Activated naive CD8-positive, alpha-beta T cell (primary cell): ENCODE data around the gene SND1.
A peak's percentile ranks its signal among the peaks of the same experiment; 100 is the strongest.

Experiments
- H3K27ac Mint-ChIP-seq: one replicate; pipeline ENCODE4 v1.8.0; 2021; ENCODE audit warnings: mixed read lengths
- H3K27me3 Mint-ChIP-seq: one replicate; pipeline ENCODE4 v1.8.0; 2021; ENCODE audit warnings: mixed read lengths
- H3K36me3 Mint-ChIP-seq: one replicate; pipeline ENCODE4 v1.8.0; 2021; ENCODE audit warnings: mixed read lengths
- H3K4me1 Mint-ChIP-seq: one replicate; pipeline ENCODE4 v1.8.0; 2021; ENCODE audit warnings: low read depth, mixed read lengths
- H3K4me3 Mint-ChIP-seq: one replicate; pipeline ENCODE4 v1.8.0; 2021; ENCODE audit warnings: mild to moderate bottlenecking, mixed read lengths
- H3K9me3 Mint-ChIP-seq: one replicate; pipeline ENCODE4 v1.8.0; 2021; ENCODE audit warnings: low read depth, mixed read lengths

Gene SND1

DNA sequence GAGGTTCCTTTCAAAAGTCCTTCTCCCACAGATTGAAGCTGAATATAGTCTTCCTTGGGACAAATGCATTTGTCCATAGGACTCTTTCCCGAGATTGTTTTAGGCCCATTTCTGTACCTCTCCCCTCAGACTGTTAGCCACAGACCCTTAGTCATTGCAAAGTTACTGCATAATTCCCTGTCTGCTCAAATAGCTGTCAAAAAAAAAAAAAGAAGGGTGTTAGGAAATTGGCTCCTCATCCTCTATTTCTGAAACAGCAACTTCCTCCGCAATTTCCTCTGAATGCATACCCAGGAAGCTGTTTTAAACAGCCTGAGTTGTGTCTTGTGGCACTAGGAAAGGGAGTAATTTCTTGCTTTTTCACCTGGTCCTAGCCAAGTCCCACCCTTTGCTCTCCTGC, 373.8 kb downstream of the SND1 start:
- Mint-ChIP-seq H3K4me3 (no peak overlapping the region), H3K27me3 (no peaks in the 10 kb centered on the region), H3K36me3 (peaks cover 15% of the 10 kb centered on the region), H3K27ac (no peak overlapping the region), H3K4me1 (peaks cover 13% of the 10 kb centered on the region), H3K9me3 (no peaks in the 10 kb centered on the region)

DNA sequence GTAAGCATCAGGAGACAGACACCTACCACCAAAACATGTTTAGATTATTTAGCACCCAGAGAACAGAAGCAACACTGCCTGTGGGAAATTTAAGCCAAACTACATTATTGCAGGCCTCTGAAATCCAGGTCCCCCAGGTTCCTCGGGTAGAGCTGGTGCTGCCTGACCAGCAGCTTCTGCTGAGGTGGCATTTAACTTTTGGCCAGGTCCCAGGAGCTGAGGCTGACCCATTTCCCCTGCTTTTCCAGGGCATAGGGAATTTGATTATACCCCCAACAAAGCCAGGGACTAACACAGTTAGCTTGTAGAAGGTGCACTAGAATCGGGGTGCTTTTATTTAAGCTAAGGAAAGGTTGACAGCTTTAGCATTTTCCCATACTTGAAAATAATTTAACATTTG, 374.6 kb downstream of the SND1 start:
- H3K27me3 Mint-ChIP-seq, result no peaks in the 10 kb centered on the region
- H3K4me3 Mint-ChIP-seq, result no peak overlapping the region
- no peak overlapping the region for H3K27ac Mint-ChIP-seq
- peaks cover 13% of the 10 kb centered on the region for H3K4me1 Mint-ChIP-seq
- H3K36me3 Mint-ChIP-seq, result peaks cover 15% of the 10 kb centered on the region
- H3K9me3 Mint-ChIP-seq, result no peaks in the 10 kb centered on the region

DNA sequence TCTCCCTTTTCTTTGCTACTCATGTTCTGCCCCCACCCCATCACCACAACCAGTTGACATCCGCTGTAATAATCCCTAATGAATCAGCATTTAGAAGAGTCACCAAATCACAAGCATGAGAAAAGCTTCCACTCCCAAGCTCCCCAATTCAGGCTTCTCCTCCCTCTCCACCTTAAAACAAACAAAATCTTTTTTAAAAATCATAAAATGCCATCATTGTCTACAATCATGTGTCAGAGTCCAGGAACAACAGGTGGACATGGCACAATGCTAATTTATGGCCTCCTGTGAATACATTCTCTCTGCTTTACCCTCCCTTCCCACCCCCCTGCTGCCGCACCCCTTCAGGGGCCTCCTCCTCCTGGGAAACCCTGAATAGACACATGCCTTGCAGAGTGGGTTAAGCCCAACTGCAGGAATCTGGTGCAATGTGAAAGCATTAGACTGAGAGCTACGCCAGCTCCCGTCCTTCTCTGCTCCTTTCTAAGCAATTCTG, 375.5 kb downstream of the SND1 start:
- Mint-ChIP-seq H3K4me3 (no peak overlapping the region), H3K36me3 (peaks cover 12% of the 10 kb centered on the region), H3K4me1 (peaks cover 12% of the 10 kb centered on the region), H3K27ac (no peak overlapping the region), H3K27me3 (peaks cover 1% of the 10 kb centered on the region), H3K9me3 (no peaks in the 10 kb centered on the region)

DNA sequence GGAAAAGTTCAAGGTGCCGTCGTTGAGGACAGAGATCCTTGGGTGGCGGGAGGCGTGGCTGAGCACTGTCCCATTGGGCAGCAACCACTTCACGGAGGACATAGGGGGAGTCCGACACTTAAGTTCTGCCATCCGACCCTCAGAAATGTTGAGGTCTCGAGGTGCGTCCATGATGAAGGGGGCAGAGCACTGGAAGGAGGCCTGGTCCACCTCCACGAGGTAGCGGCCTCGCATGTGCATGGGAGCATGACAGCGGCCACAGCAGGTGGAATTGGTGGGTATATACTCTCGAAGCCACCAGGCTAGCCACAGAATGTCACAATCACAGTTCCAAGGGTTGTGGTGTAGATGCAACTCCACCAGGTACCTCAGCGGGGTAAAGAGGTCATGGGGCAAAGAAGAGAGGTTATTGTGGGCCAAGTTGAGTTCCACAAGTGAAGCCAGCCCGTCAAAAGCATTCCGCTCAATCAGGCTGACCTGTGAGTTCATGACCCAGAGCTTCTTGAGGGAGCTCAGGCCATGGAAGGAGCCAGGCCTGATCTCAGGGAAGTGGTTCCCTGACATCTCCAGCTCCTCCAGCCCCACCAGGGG, 377.5 kb downstream of the SND1 start:
- Mint-ChIP-seq H3K36me3 (peaks cover 12% of the 10 kb centered on the region), H3K4me3 (peak overlapping the region; percentile 12), H3K27me3 (peaks cover 1% of the 10 kb centered on the region), H3K27ac (no peak overlapping the region), H3K9me3 (no peaks in the 10 kb centered on the region), H3K4me1 (peaks cover 14% of the 10 kb centered on the region)

DNA sequence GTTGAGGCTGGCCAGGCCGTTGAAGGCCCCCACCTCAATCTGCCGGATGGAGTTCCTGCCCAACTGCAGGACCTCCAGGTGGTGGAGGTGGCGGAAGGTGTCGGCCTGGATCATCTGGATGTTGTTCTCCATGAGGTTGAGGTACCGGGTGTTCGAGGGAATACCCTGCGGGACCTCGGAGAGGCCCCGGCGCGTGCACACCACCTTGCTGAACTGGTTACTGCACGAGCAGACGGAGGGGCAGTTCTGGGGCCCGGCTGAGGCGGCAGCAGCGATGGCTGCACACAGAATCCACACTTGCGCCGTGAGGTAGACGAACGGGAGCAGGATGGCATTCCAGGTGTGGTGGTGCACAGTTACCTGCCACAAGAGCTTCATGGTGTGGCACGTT, 378.3 kb downstream of the SND1 start:
- Mint-ChIP-seq H3K9me3 (no peaks in the 10 kb centered on the region), H3K4me3 (peak overlapping the region; percentile 72), H3K27me3 (peaks cover 1% of the 10 kb centered on the region), H3K4me1 (peaks cover 14% of the 10 kb centered on the region), H3K36me3 (peaks cover 12% of the 10 kb centered on the region), H3K27ac (no peak overlapping the region)

DNA sequence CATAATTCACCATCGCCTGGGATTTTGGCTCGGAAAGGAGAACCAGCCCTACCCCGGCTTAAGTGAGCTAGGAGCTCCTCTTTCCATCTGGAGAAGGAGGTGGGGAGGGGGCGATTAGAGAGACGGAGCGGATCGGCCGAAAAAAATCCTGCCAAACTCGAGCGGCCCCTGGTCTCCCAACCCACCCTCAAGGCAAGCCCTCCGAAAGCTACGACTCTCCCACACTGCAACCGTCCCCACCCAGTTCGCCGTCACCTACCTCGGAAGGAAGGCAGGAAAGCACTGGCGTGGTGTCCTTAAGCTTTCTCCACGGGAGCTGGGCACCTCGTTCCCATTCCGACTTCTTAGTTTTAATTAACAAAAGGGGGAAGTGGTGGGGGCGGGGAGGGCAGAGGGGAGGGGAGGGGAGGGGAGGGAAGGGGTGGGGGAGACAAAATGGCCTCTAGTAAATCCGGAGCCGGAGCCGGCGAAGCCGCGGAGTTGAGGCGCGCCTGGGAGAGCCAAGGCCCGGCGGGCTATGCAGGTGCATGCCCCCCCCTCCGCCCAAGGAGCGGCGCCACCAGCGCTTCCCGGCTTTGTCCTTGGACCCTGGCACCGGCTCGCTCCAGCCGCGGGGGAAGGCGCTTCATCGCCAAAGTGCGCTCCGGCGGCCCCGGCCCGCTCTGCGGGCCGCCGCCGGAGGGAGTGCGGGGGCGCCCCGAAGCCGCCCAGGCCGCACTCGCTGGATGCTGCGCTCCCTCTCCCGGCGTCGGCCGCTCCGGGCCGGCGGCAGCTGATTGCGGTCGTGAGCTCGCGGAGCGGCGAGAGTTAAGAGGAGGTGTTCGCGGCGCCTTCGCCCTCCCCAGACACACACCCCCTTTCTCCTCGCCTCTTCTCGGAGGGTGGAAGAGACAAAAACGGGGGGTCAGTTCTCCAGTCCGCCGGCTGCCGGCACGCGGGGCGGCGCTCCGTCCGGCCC, 378.9 kb downstream of the SND1 start, which contains the start of gene LRRC4:
Gene LRRC4, minus strand, starts transcription at position 784 of the 958 bp plus-strand sequence. CDS start 797 bp downstream, outside the sequence.
- Mint-ChIP-seq H3K4me3 (peak within 1 kb of the TSS; percentile 86), H3K27me3 (peaks cover 1% of the 10 kb centered on the region), H3K9me3 (no peaks in the 10 kb centered on the region), H3K4me1 (peaks cover 14% of the 10 kb centered on the region), H3K27ac (no peak within 1 kb of the TSS), H3K36me3 (peaks cover 12% of the 10 kb centered on the region)

DNA sequence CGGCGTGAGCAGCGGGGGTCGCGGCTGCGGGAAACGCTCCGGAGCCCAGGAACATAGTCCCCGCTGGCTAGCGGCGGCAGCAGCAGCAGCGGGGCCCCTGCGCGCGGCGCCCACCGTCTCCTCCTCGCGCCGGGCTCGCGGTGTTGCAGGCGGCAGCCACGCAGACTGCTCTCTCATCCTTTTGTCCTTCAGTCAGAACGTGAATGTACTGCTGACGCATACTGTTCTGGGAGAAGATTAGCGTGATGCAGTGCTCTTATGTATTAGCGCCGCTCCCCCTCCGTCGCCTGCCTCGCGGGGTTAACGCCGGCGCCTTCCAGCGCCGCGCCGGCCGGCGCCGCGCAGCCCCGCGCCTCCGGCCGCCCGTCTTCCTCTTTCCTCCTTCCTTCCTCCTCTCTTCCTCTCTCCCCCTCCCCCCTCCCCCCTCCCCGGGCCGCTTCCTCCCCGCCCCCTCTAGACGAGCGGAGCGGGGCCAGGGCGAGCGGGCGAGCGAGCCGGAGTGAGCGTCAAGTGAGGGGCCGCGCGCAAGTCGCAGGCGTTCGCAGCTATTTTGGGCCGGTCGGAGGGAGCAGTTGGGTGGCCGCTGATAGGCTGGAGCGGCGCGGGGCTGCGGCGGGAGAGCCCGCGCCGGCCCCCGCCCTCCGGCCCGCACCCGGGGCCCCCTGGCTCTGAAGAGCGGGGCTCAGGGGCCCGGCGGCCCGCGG, 380.1 kb downstream of the SND1 start:
- H3K27me3 Mint-ChIP-seq, result peaks cover 1% of the 10 kb centered on the region
- no peaks in the 10 kb centered on the region for H3K9me3 Mint-ChIP-seq
- H3K36me3 Mint-ChIP-seq, result peaks cover 12% of the 10 kb centered on the region
- peak overlapping the region; percentile 86 for H3K4me3 Mint-ChIP-seq
- no peak overlapping the region for H3K27ac Mint-ChIP-seq
- peaks cover 14% of the 10 kb centered on the region for H3K4me1 Mint-ChIP-seq

DNA sequence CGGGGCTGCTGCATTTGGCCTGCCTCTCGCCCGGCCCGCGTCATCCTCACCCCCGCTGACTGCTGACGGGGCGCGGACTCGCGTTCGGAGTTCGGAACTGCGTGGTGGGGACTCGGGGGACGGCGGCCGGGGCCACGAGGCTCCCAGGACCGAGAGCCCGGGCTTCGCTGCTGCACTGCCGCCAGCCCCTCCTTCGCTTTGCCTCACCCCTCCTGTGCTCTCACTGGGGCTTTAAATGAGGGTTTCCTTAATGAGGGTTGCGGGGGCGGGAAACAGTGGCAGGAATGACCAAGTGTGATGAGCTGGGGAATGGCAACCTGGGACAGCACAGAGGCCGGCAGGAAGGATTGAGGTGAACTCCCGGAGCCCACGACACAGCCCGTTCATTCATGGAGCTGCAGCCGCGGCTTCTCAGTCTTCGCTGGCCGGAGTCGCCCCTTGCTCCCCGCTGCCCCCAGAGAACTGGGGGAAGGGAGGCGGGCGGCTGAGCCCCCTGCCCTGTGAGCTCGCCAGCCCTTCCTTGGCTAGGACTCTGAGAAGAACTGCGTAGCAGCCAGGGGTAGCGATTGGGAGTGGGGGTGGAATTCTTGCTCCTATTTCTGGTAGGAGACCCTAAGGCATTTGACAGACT, 380.7 kb downstream of the SND1 start:
- no peak overlapping the region for H3K4me3 Mint-ChIP-seq
- peaks cover 8% of the 10 kb centered on the region for H3K36me3 Mint-ChIP-seq
- no peak overlapping the region for H3K27ac Mint-ChIP-seq
- peaks cover 1% of the 10 kb centered on the region for H3K27me3 Mint-ChIP-seq
- no peaks in the 10 kb centered on the region for H3K9me3 Mint-ChIP-seq
- peaks cover 11% of the 10 kb centered on the region for H3K4me1 Mint-ChIP-seq

DNA sequence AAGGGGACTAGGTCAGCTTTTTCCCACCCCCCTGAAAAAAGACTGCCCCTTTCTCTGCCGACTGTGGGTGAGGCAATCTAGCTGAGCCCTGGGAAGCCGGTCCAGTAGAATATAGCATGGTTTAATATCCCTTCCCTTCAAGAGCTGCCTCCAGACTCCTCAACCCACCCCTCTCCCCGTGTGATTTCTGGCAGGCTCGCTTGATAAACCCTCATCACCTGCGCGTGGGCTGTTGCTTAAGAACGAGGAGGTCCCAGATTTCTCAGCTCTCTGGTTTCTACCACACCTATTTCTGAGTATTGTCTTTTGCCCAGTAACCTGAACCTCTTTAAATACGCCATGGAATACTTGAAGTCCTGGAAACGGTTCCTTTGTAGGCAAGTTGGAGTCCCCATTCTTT, 381.3 kb downstream of the SND1 start:
- Mint-ChIP-seq H3K27me3 (peaks cover 1% of the 10 kb centered on the region), H3K36me3 (peaks cover 8% of the 10 kb centered on the region), H3K9me3 (no peaks in the 10 kb centered on the region), H3K4me1 (peaks cover 11% of the 10 kb centered on the region), H3K4me3 (peak overlapping the region; percentile 46), H3K27ac (no peak overlapping the region)

DNA sequence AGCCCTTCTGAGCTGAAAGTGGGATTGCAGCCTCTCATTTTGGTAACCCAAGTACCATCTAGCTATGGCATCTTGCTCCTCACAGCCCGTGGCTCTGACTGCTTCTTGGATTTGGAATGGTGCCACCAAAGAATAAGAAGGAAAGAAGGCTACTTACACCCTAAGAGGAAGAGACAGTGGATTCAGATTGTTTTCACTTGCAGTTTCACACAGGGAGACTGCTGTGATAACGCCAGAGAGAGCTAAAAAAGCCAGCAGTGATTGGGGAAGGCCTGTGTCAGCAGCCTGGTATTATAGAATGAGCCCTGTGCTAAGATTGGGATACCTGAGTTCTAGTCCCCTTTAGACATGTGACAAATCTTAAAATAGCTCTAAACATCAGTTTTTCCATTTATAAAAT, 382.8 kb downstream of the SND1 start:
- Mint-ChIP-seq H3K4me1 (peaks cover 11% of the 10 kb centered on the region), H3K27me3 (peaks cover 1% of the 10 kb centered on the region), H3K36me3 (no peaks in the 10 kb centered on the region), H3K27ac (no peak overlapping the region), H3K4me3 (no peak overlapping the region), H3K9me3 (no peaks in the 10 kb centered on the region)

DNA sequence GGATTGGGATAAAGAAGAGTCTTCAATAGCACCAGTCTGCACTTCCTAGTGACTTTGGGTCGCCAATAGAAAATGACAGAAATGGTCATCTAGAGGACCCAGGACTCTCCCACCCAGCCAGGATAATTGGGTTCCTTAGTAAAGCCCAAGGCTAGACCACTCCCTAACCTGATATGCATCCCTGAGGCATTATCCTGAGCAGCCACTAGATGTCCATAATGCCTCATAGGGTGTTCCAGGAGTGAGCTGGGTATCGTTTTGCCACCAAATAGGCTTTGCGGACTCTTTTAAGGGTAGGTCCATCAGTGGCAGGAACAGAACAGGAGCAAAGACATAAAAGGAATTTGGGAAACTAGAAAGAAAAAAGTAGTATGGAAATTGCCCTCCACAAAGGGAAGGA, 383.7 kb downstream of the SND1 start:
- peaks cover 1% of the 10 kb centered on the region for H3K27me3 Mint-ChIP-seq
- peaks cover under 1% of the 10 kb centered on the region for H3K36me3 Mint-ChIP-seq
- H3K9me3 Mint-ChIP-seq, result no peaks in the 10 kb centered on the region
- no peak overlapping the region for H3K4me3 Mint-ChIP-seq
- peaks cover 6% of the 10 kb centered on the region for H3K4me1 Mint-ChIP-seq
- H3K27ac Mint-ChIP-seq, result no peak overlapping the region

DNA sequence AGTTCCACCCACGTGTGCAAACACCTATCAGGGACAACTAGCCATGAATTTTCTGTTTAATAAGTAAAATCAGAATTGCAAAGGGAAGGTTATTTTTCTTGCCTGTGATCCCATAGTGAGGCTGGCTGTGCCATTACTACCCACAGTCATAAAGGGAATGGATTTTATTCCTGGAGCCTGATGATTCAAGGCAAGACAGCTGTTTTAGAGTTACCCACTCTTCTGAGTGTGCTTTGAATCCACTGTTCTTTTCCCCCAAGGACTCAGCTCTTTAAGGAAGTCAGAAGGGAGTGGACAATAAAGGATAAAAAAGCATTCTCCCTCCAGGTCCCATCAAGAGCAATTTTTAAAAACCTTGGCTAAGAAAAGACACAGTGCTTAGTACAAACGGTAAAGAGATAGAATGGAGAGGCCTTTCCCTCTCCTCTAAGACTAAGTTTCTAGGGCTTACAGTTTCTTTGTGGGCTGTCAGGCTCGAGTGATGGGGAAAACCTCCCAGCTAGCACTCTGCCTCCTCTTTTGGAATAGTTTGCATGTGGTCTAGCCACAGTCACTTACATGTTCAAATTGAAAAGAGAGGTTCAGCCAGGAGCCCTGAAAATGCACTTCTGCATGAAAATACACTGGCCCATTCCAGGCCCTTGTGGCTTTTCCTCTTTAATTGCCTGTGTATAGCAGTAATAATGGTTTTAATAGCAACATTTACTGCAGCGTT, 384.4 kb downstream of the SND1 start:
- Mint-ChIP-seq H3K36me3 (peaks cover 2% of the 10 kb centered on the region), H3K27me3 (peaks cover 1% of the 10 kb centered on the region), H3K27ac (no peak overlapping the region), H3K4me1 (peaks cover 5% of the 10 kb centered on the region), H3K9me3 (no peaks in the 10 kb centered on the region), H3K4me3 (no peak overlapping the region)

DNA sequence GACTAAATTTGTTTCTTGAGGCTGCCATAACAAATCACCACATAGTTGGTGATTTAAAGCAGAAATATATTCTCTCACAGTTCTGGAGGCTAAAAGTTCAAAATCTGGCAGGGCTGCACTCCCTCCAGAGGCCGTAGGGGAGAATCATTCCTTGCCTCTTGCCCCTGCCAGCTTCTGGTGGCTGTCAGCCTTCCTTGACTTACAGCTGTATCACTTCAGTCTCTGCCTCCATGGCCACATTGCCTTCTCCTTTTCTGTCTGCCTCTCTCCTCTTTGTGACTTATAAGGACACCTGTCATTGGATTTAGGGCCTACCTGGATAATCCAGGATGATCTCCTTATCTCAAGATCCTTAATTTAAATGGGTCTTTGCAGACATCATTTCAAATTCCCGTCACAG, 385.1 kb downstream of the SND1 start:
- Mint-ChIP-seq H3K36me3 (peaks cover 2% of the 10 kb centered on the region), H3K27ac (no peak overlapping the region), H3K9me3 (no peaks in the 10 kb centered on the region), H3K4me1 (peaks cover 3% of the 10 kb centered on the region), H3K27me3 (no peaks in the 10 kb centered on the region), H3K4me3 (no peak overlapping the region)
